A673 (cell line): ENCODE measurements around the gene PFN3. TPM values are rescaled to one million over a fixed set of nuclear protein-coding genes. Genes with fewer than 3 reads are reported as not detected.
A peak's percentile ranks its signal among the peaks of the same experiment; 100 is the strongest.

Experiments
- BruUV-seq: library from RNA; stranded (reverse); fragments of 400-500 nt; replicated peaks from 2 replicates; lab custom pipeline; 2021; lab: Mats Ljungman, UMichigan
- CTCF ChIA-PET: fragments of 300-600 bp; sonication (Branson Sonifier 250); formaldehyde crosslinking; loops from one replicate; lab custom pipeline; 2022; ENCODE audit warnings: antibody characterized with exemption; lab: Charles Lee
- POLR2A ChIA-PET: fragments of 300-600 bp; sonication (Branson Sonifier 250); formaldehyde crosslinking; loops from one replicate; lab custom pipeline; 2022; ENCODE audit warnings: antibody characterized with exemption; ENCODE audit not compliant: low non-redundant PET; lab: Charles Lee
- DNase-seq: peaks from one replicate; pipeline ENCODE4 v3.0.0-alpha.2; 2015; ENCODE audit warnings: low spot score
- H3K27ac ChIP-seq: fragments of 200-600 bp; sonication (generic); 2 replicates; pipeline ENCODE4 v1.5.1; 2016; ENCODE audit warnings: mixed run types, low read depth, mild to moderate bottlenecking, mixed read lengths, antibody characterized with exemption, low read length; ENCODE audit not compliant: poor library complexity, severe bottlenecking
- H3K27me3 ChIP-seq: fragments of 200-600 bp; sonication (generic); replicated peaks from 2 replicates; pipeline ENCODE4 v1.6.1; 2017; ENCODE audit warnings: mixed run types, low read depth, mild to moderate bottlenecking, mixed read lengths, antibody characterized with exemption, low read length; ENCODE audit not compliant: insufficient read depth, poor library complexity
- H3K36me3 ChIP-seq: fragments of 200-600 bp; sonication (generic); 2 replicates; pipeline ENCODE4 v1.6.1; 2016; ENCODE audit warnings: mixed run types, mild to moderate bottlenecking, mixed read lengths, antibody characterized with exemption, low read length; ENCODE audit not compliant: insufficient read depth, poor library complexity, severe bottlenecking
- H3K4me1 ChIP-seq: fragments of 200-600 bp; sonication (generic); 2 replicates; pipeline ENCODE4 v1.6.1; 2017; ENCODE audit warnings: mixed run types, mild to moderate bottlenecking, mixed read lengths, antibody characterized with exemption, low read length; ENCODE audit not compliant: insufficient read depth, poor library complexity, severe bottlenecking
- H3K4me3 ChIP-seq: fragments of 200-600 bp; sonication (generic); 2 replicates; pipeline ENCODE4 v1.5.1; 2016; ENCODE audit warnings: low read depth, mixed run types, mild to moderate bottlenecking, mixed read lengths, low read length; ENCODE audit not compliant: poor library complexity, severe bottlenecking
- H3K9me3 ChIP-seq: fragments of 200-600 bp; sonication (generic); 2 replicates; pipeline ENCODE4 v1.6.1; 2016; ENCODE audit warnings: mixed run types, low read depth, mild to moderate bottlenecking, mixed read lengths, antibody characterized with exemption, low read length; ENCODE audit not compliant: poor library complexity, severe bottlenecking
- CTCF ChIP-seq: fragments of 300-800, 200-600 bp; sonication (generic); conservative IDR thresholded peaks from 2 replicates; pipeline ENCODE4 v1.5.1; 2017; ENCODE audit warnings: low read depth, mild to moderate bottlenecking, antibody characterized with exemption, low read length, moderate library complexity, mixed read lengths
- EZH2 ChIP-seq: fragments of 200-600 bp; sonication (generic); IDR thresholded peaks from 2 replicates; pipeline ENCODE4 v1.6.1; 2017; ENCODE audit warnings: borderline replicate concordance, low read depth, mild to moderate bottlenecking, mixed read lengths, antibody characterized with exemption, low read length; ENCODE audit not compliant: poor library complexity, severe bottlenecking
- intact Hi-C: fragments of 100-400 bp; cut with micrococcal nuclease; formaldehyde crosslinking; loops from one replicate; pipeline ENCODE4 v1.10.0; 2022; ENCODE audit not compliant: unreplicated experiment
- total RNA-seq: library from RNA; stranded (reverse); gene quantifications from 2 replicates; pipeline ENCODE4 v1.2.3, GENCODE V29; 2021

The PFN3 gene
- total RNA-seq, 1 experiment from 2014 or later = not detected

DNA sequence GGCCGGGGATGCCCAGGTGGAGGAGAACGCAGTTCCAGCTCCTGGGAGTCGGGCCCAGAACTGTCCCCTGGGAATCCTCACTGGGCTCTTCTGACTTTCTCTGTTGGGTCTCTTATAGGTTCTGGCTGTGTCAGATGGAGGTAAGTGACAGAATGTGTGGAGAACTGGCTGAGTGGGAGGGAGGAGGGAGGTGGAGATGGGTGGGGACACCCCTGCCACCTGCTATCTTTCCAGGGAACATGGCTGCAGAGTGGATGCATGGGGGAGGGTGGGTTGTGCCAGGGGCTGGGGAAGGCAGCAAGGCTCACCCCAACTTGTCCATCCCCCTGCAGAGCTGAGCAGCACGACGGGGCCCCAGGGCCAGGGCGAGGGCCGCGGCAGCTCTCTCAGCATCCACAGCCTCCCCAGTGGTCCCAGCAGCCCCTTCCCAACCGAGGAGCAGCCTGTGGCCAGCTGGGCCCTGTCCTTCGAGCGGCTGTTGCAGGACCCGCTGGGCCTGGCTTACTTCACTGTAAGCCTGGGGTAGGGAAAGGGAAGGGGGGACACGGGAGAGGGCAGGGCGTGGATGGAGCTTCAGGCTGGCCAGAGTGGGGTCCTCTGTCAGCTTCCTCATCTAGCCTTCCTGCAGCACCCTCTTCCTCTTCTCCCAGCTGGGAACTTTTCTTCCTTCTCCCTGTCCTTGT, 34.5 kb downstream of the PFN3 start:
- DNase-seq = no peak
- no peaks in the 10 kb centered on the region for H3K9me3 ChIP-seq
- intact Hi-C loops = no loop called here
- CTCF ChIA-PET = no interaction called here
- H3K36me3 ChIP-seq = no peaks in the 10 kb centered on the region
- peaks cover 20% of the 10 kb centered on the region for H3K4me1 ChIP-seq
- no peaks in the 10 kb centered on the region for H3K27me3 ChIP-seq
- POLR2A ChIA-PET = no interaction called here
- BruUV-seq = no TSS peak
- TF ChIP-seq EZH2 (no peak), CTCF (no peak)
- no peak overlapping the region for H3K4me3 ChIP-seq
- H3K27ac ChIP-seq = no peak overlapping the region

DNA sequence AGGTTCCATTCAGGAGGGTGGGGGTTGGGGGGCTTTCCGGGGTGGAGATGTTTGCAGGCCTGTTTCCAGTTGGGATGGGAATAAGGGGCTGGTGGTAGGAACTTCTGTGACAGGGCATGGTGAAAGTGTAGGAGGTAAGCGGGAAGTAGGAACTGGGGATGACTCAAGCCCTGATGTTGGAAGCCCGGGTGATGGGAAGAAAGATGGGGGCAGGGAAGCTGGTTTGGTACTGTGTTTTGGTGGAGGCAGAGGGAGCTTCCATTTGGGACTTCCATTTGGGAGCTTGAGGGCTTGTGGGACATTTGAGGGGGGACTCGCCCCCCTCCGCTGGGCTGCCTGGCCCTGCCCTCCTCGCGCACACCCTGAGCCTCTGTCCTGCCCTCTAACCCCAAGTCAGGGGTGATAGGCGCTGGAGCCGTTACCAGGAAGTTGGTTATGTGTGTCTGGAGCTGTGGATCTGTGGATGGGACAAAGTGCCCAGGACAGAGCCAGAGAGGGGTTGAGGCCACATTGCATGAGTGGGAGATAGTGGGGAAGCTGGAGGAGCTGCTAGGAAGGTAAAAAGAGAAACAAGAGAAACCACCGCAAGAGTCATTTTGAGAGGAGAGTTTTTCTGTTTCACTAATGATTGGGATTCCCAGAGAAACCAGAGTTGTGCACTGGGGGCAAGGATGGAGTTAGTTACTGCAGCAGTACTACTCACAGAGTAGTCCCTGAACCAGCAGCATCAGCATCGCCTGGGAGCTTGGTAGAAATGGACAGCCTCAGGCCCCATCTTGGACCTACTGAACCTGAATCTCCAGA, 36.1 kb downstream of the PFN3 start:
- no peak for TF ChIP-seq CTCF
- no peak for TF ChIP-seq EZH2
- ChIA-PET POLR2A (no interaction called here), CTCF (interaction anchor here (0.6 kb wide), 2 partner anchors 8 to 62 kb away, joined by 3 to 4 read pairs; no protein-coding TSS in a partner anchor)
- Histone ChIP-seq H3K9me3 (no peaks in the 10 kb centered on the region), H3K4me1 (peaks cover 20% of the 10 kb centered on the region), H3K27ac (no peak overlapping the region), H3K4me3 (no peak overlapping the region), H3K36me3 (no peaks in the 10 kb centered on the region), H3K27me3 (no peaks in the 10 kb centered on the region)
- DNase-seq = no peak
- no TSS peak for BruUV-seq
- intact Hi-C loops = no loop called here

- CTCF ChIA-PET = no interaction called here
- H3K36me3 ChIP-seq = no peaks in the 10 kb centered on the region
- no peak for DNase-seq
- no TSS peak for BruUV-seq
- H3K4me1 ChIP-seq = peaks cover 20% of the 10 kb centered on the region
- intact Hi-C loops = no loop called here
- peak overlapping the region; percentile 35 for H3K4me3 ChIP-seq
- TF ChIP-seq EZH2 (no peak), CTCF (no peak)
- H3K9me3 ChIP-seq = no peaks in the 10 kb centered on the region
- H3K27ac ChIP-seq = no peak overlapping the region
- POLR2A ChIA-PET = no interaction called here
- H3K27me3 ChIP-seq = no peaks in the 10 kb centered on the region
These were observed 36.9 kb downstream of the PFN3 start for GRCh38 chr5:177363565-177363964.
